Peyer's patch (tissue), 4 donors: ENCODE results near the gene SNRPA1.

ENCODE experiments used
- POLR2A ChIP-seq, 2 donors: fragments of 450-650 bp; IDR thresholded peaks; one replicate each; pipeline ENCODE4 v1.5.1; 2017; ENCODE audit warnings: antibody characterized with exemption in 2 of 2, mild to moderate bottlenecking in 2 of 2, moderate library complexity in 2 of 2
- TF ChIP-seq, protein P1 (sequence below), 6 experiments: fragments of 450-650 bp in 4 of 6; fragments of 200-600 bp in 2 of 6; sonication (generic) in 1 of 6; IDR thresholded peaks; one replicate each; pipeline ENCODE4 v1.5.1; 2017 to 2019; ENCODE audit warnings: antibody characterized with exemption in 6 of 6, mild to moderate bottlenecking in 3 of 6, moderate library complexity in 1 of 6

DNA sequence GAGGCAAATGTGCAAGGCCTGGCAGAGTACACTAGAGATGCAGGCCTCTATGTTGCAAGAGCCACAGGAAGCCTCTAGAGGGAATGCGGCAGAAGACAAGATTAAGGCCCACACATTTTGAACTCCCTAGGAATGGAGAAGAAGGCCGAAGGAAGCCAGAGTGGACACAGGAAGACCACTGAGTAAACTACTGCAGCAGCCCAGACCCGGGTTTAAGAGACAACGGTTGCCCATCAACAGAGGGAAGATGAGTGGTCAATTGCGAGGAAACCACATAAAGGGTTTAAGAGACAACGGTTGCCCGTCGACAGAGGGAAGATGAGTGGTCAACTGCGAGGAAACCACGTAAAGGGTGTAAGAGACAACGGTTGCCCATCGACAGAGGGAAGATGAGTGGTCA is 57.8 kb downstream of the SNRPA1 start:
- no peak for TF ChIP-seq POLR2A (IDR thresholded peaks at IDR 0.05)
- TF ChIP-seq, protein P1, sequence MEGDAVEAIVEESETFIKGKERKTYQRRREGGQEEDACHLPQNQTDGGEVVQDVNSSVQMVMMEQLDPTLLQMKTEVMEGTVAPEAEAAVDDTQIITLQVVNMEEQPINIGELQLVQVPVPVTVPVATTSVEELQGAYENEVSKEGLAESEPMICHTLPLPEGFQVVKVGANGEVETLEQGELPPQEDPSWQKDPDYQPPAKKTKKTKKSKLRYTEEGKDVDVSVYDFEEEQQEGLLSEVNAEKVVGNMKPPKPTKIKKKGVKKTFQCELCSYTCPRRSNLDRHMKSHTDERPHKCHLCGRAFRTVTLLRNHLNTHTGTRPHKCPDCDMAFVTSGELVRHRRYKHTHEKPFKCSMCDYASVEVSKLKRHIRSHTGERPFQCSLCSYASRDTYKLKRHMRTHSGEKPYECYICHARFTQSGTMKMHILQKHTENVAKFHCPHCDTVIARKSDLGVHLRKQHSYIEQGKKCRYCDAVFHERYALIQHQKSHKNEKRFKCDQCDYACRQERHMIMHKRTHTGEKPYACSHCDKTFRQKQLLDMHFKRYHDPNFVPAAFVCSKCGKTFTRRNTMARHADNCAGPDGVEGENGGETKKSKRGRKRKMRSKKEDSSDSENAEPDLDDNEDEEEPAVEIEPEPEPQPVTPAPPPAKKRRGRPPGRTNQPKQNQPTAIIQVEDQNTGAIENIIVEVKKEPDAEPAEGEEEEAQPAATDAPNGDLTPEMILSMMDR (IDR thresholded peaks at IDR 0.05) = no peak
